Endothelial cell of umbilical vein (primary cell): ENCODE measurements around the gene PNMA8A. TPM values are rescaled to one million over a fixed set of nuclear protein-coding genes. Genes with fewer than 3 reads are reported as not detected.

ENCODE experiments used
- BruUV-seq: library from RNA; stranded (reverse); fragments of 400-500 nt; replicated peaks from 2 replicates; lab custom pipeline; 2021; lab: Mats Ljungman, UMichigan
- CTCF ChIA-PET: fragments of 300-600, 350-600 bp; sonication (Branson Sonifier 250); formaldehyde crosslinking; loops from one replicate; lab custom pipeline; 2021; ENCODE audit warnings: antibody characterized with exemption, inconsistent platforms; lab: Charles Lee
- POLR2A ChIA-PET: fragments of 300-600, 350-600 bp; sonication (Branson Sonifier 250); formaldehyde crosslinking; loops from one replicate; lab custom pipeline; 2021; ENCODE audit warnings: antibody characterized with exemption, inconsistent platforms; lab: Charles Lee
- DNase-seq: peaks from one replicate; pipeline ENCODE4 v3.0.0-alpha.2; 2011; ENCODE audit warnings: low read depth, low spot score
- FAIRE-seq: peaks from 2 replicates; lab custom pipeline; 2011; peaks lifted over from hg19 to GRCh38; lab: Jason Lieb, UNC
- H2AFZ ChIP-seq: 2 replicates; pipeline ENCODE4 v1.6.0; 2012; ENCODE audit warnings: low read depth, low read length, control low read depth, inconsistent platforms
- H3K27ac ChIP-seq: 2 replicates; pipeline ENCODE4 v1.5.1; 2011; ENCODE audit warnings: low read depth, mild to moderate bottlenecking, control low read depth, low read length, moderate library complexity; ENCODE audit not compliant: insufficient read depth
- H3K27me3 ChIP-seq, 2 experiments: 2 replicates each; pipeline versions ENCODE4 v1.6.0 to v1.6.1; 2011; ENCODE audit warnings: low read length in 2 of 2, mixed read lengths in 1 of 2; ENCODE audit not compliant: control insufficient read depth in 2 of 2, insufficient read depth in 2 of 2
- H3K36me3 ChIP-seq, 2 experiments: 2 replicates in 1 of 2; 3 replicates in 1 of 2; pipeline ENCODE4 v1.5.1; 2011; ENCODE audit warnings: low read length in 2 of 2, mild to moderate bottlenecking in 1 of 2, moderate library complexity in 1 of 2; ENCODE audit not compliant: control insufficient read depth in 2 of 2, insufficient read depth in 2 of 2; ENCODE audit errors: extremely low read depth in 1 of 2
- H3K4me1 ChIP-seq: 3 replicates; pipeline ENCODE4 v1.5.1; 2011; ENCODE audit warnings: mild to moderate bottlenecking, low read length; ENCODE audit not compliant: control insufficient read depth, insufficient read depth; ENCODE audit errors: extremely low read depth
- H3K4me2 ChIP-seq: 2 replicates; pipeline ENCODE4 v1.6.1; 2011; ENCODE audit warnings: low read length, control low read depth, mixed read lengths; ENCODE audit not compliant: insufficient read depth
- H3K4me3 ChIP-seq, 3 experiments: fragments of 200-600 bp in 1 of 3; sonication (generic), shearing (Covaris generic) in 1 of 3; replicated peaks in 1 of 3; 2 replicates each; pipeline ENCODE4 v1.5.1; 2011 to 2016; ENCODE audit warnings: control low read depth in 3 of 3, low read length in 3 of 3, mild to moderate bottlenecking in 2 of 3, inconsistent platforms in 1 of 3, low read depth in 1 of 3, moderate library complexity in 1 of 3; ENCODE audit not compliant: insufficient read depth in 1 of 3
- H3K79me2 ChIP-seq: 2 replicates; pipeline ENCODE4 v1.6.0; 2012; ENCODE audit warnings: low read length, inconsistent platforms; ENCODE audit not compliant: control insufficient read depth, insufficient read depth
- H3K9ac ChIP-seq: replicated peaks from 2 replicates; pipeline ENCODE3; 2011; ENCODE audit warnings: low read length, control low read depth; ENCODE audit not compliant: insufficient read depth; ENCODE audit errors: extremely low read depth
- H3K9me1 ChIP-seq: replicated peaks from 3 replicates; pipeline ENCODE4 v1.6.0; 2011; ENCODE audit warnings: mild to moderate bottlenecking, low read length; ENCODE audit not compliant: control insufficient read depth, insufficient read depth; ENCODE audit errors: extremely low read depth
- H3K9me3 ChIP-seq: replicated peaks from 2 replicates; pipeline ENCODE4 v1.5.1; 2012; ENCODE audit warnings: low read length, inconsistent platforms; ENCODE audit not compliant: control insufficient read depth, insufficient read depth
- H4K20me1 ChIP-seq: replicated peaks from 2 replicates; pipeline ENCODE3; 2011; ENCODE audit warnings: mild to moderate bottlenecking, low read length; ENCODE audit not compliant: control insufficient read depth, insufficient read depth; ENCODE audit errors: extremely low read depth
- CTCF ChIP-seq, 2 donors: IDR thresholded peaks; 1 replicate in 1 of 2; 2 replicates in 1 of 2; pipeline ENCODE4 v1.5.1; 2011; ENCODE audit warnings: low read length in 2 of 2, mild to moderate bottlenecking in 2 of 2, moderate library complexity in 2 of 2, control low read depth in 1 of 2, inconsistent platforms in 1 of 2, low read depth in 1 of 2; ENCODE audit not compliant: insufficient read depth in 1 of 2; ENCODE audit errors: extremely low read depth in 1 of 2
- MAX ChIP-seq: IDR thresholded peaks from 2 replicates; pipeline ENCODE4 v1.6.1; 2011; ENCODE audit not compliant: insufficient read depth, insufficient read length
- POLR2AphosphoS5 ChIP-seq: IDR thresholded peaks from 2 replicates; pipeline ENCODE4 v1.6.1; 2012; ENCODE audit warnings: low read depth, mild to moderate bottlenecking, control low read depth, low read length, moderate library complexity; ENCODE audit not compliant: insufficient read depth
- dilution Hi-C: fragments of 300-500 bp; cut with MboI; formaldehyde crosslinking; loops from one replicate; pipeline ENCODE4 v1.15.0; 2019; ENCODE audit warnings: low sequenced_read_pairs; ENCODE audit not compliant: extremely low pct_ligation_motif_present
- intact Hi-C: fragments of 100-400 bp; cut with micrococcal nuclease; formaldehyde crosslinking; loops from one replicate; pipeline ENCODE4 v1.10.0; 2022
- polyA plus RNA-seq, 4 experiments: library from polyadenylated mRNA; depleted of rRNA in 3 of 4; stranded (reverse) in 3 of 4; unstranded in 1 of 4; fragments of >200 nt; gene quantifications; 2 replicates each; pipeline versions ENCODE4 v1.2.1 to v1.2.3, GENCODE V29; 2011 to 2012; ENCODE audit warnings: missing spikeins in 1 of 4
- total RNA-seq: library from RNA; stranded (reverse); gene quantifications from 2 replicates; pipeline ENCODE4 v1.2.3, GENCODE V29; 2021

PNMA8A gene
- total and polyA plus RNA-seq, 2 donors (not counting 3 experiments of a cell fraction or from before 2014, with no cell fraction given): 0.25 to 0.27 TPM

- TF ChIP-seq CTCF (IDR thresholded peaks at IDR 0.05; ENCODE audit: extremely low read depth in 1 of 2, insufficient read depth in 1 of 2, low read depth in 1 of 2, low read length in 2 of 2) (no peak), POLR2AphosphoS5 (no peak)
- H3K27me3 ChIP-seq: peaks cover 0 to 6% of the 10 kb centered on the region in 2 experiments
- no peaks in the 10 kb centered on the region for H3K9me1 ChIP-seq
- no peak overlapping the region for H3K27ac ChIP-seq
- intact Hi-C loops (no loop called here), dilution Hi-C loops (no loop called here)
- H3K36me3 ChIP-seq: no peaks in the 10 kb centered on the region
- FAIRE-seq (no peak), DNase-seq (no peak)
- H3K4me1 ChIP-seq: no peaks in the 10 kb centered on the region
- H3K4me3 ChIP-seq: no peak overlapping the region
- CTCF ChIA-PET: interaction anchor here (0.9 to 2.0 kb wide), 6 partner anchors 22 to 109 kb away, joined by 3 to 7 read pairs (median 4); no protein-coding TSS in a partner anchor
- no peaks in the 10 kb centered on the region for H4K20me1 ChIP-seq
- H3K9me3 ChIP-seq: no peaks in the 10 kb centered on the region
- BruUV-seq: no TSS peak
- no peak overlapping the region for H3K4me2 ChIP-seq
- H2AFZ ChIP-seq: no peak overlapping the region
- POLR2A ChIA-PET: no interaction called here
- no peaks in the 10 kb centered on the region for H3K79me2 ChIP-seq
- no peak overlapping the region for H3K9ac ChIP-seq
Observed at GRCh38 chr19:46508206-46508605, 36.8 kb upstream of the PNMA8A start.

- Histone ChIP-seq H2AFZ (no peak overlapping the region), H3K9me1 (no peaks in the 10 kb centered on the region), H3K4me2 (no peak overlapping the region), H3K27ac (no peak overlapping the region), H3K36me3 (no peaks in the 10 kb centered on the region), H3K27me3 (peaks cover 5 to 6% of the 10 kb centered on the region in 2 experiments), H4K20me1 (no peaks in the 10 kb centered on the region), H3K9me3 (no peaks in the 10 kb centered on the region), H3K79me2 (no peaks in the 10 kb centered on the region), H3K9ac (no peak overlapping the region), H3K4me3 (no peak overlapping the region), H3K4me1 (no peaks in the 10 kb centered on the region)
- no TSS peak for BruUV-seq
- FAIRE-seq: no peak
- intact Hi-C loops (no loop called here), dilution Hi-C loops (no loop called here)
- CTCF ChIA-PET: interaction anchor here (0.5 to 1.2 kb wide), 3 partner anchors 54 to 223 kb away, joined by 3 to 7 read pairs (median 3); no protein-coding TSS in a partner anchor
- POLR2A ChIA-PET: no interaction called here
- TF ChIP-seq MAX: no peak
- DNase-seq: no peak
Observed at GRCh38 chr19:46503848-46504453, 32.6 kb upstream of the PNMA8A start.
